ELF-1 (cell line): ENCODE measurements around the gene SYNDIG1.
"Not testable (repeated sequence)": the region's sequence is repeated elsewhere in the genome, so short reads cannot be mapped to it uniquely, and the experiment has no call there.

Source experiments
- DNase-seq: peaks from one replicate; pipeline ENCODE4 v3.0.0-alpha.2; 2016; ENCODE audit warnings: low read depth, low spot score

The SYNDIG1 gene

DNA sequence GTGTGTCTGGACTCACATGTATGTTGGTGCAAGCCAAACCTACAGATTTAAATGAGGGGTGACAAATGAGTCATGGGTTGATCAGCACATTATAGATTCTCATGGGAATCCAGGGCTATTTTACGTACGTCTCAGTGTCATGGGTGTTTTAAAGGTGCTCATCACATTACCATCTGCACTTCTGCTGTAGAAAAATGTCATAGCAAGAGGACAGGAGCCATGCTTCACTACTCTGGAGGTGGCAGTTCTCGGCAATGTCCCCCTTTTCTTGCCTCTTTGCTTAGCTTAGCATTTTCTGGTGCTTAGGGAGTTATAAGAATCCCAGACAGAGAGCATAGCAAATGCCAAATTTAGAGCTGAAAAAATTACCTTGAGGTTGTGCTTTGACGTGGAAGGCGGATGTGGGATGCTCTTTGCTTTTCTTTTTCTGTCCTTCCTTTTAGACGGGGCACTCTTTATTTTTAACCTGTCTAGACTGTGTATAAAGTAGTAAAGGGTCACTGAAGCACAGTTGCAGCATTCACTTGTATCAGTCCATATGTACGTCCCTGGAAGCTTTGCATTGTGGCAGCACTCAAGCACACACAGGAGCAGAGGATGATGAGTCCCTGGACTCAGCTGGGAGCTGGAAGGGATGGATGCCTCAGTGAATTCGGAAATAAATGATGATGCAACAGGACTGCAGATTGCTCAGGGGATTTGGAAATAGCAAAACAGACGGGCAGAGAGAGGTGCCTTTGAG, 139.7 kb downstream of the SYNDIG1 start:
- DNase-seq, result no peak

- DNase-seq, result no peak
These were observed 140.3 kb downstream of the SYNDIG1 start for GRCh38 chr20:24609757-24610156.

DNA sequence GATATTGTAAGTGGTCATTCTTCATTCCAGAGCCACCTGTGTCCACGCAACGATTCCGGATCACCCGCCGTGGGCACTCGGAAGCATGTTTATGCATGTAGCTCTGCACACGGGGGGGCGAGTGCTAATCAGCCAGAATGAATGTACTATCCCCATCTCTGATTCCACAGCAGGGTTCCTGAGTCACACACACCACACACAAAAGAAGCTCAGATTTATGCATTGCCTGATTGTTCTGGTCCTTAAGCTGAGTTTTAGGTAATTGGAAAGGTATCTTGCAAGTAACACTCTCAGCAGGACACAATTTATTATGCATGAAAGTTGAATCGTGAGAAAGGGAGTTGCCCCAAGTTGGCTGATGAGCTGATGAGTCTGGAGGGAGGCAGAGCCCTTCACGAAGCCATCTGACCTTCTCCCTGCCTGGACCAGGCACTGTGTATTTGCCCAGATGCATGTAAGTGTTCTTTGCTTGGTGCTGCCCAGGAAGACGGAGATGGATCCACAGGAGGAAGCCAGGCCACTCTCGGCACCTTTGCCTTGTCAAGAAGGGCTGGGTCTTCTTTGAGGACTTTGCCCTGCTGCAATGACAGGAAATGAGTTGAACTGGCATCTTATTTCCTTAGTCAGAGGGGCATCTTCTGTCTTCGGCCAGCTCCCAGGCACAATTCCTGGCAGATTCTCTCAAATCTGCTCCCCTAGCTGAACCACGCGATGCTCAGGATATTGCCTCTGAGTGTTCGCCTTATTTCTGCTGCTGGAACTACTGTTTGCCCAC, 141.1 kb downstream of the SYNDIG1 start:
- no peak for DNase-seq

DNA sequence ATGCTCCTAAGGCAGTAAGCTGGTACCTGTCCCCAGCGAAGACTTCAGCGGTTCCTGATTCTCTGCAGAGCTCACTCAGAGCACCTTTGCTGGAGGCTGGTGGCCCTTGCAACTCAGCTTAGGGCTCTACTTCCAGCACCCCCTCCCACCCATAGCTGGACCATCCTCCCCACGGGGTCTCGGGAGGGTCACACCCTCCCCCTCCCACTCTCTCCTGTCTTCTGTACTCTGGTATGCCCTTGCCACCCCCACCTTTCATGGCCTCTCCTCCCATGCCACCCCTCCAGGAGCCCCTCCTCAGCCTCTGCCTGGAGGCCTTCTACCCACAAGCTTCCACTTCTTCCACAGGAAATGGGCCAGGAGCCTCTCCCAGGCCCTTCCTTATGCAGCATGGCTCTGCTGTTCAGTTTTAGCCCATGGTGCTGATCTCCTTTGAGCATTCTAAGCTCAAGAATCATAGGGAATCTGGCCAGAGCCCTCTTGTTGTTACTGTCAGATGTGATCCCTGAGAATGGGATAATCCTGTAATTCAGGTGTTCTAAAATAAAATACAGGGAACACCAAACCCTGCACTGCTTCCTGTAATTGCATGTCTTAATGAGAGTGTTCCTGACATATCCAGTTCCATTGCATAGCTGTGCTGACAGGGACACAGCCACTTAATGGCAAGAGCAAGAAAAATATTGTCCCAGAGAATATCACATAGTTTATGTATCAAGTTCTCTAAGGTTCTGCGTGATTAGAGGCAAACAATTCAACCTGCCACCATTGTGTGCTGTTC, 142.1 kb downstream of the SYNDIG1 start:
- DNase-seq, result no peak

GRCh38 chr20:24612799-24613775, 143.7 kb downstream of the SYNDIG1 start:
- DNase-seq, result no peak

- DNase-seq, result no peak
These were observed 144.9 kb downstream of the SYNDIG1 start for GRCh38 chr20:24614341-24614740.

DNA sequence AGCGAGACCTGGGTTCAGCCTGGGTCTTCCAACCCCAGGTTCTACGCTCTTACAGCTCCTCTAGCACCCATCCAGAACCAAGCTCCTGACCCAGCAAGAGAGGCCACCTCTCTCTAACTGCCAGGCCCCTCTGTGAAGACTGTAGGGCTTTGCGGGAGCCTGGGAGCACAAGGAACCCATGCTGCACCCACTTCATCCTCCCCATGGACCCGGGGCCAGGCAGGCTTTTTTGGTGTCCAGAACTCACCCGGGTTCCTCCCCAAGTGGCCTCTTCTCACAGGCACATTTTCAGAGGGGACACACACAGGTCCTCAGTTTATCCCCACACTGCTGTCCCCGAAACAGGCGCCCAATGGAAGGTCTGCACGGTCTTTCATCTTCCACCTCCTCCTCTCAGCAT, 145.9 kb downstream of the SYNDIG1 start:
- no peak for DNase-seq

DNA sequence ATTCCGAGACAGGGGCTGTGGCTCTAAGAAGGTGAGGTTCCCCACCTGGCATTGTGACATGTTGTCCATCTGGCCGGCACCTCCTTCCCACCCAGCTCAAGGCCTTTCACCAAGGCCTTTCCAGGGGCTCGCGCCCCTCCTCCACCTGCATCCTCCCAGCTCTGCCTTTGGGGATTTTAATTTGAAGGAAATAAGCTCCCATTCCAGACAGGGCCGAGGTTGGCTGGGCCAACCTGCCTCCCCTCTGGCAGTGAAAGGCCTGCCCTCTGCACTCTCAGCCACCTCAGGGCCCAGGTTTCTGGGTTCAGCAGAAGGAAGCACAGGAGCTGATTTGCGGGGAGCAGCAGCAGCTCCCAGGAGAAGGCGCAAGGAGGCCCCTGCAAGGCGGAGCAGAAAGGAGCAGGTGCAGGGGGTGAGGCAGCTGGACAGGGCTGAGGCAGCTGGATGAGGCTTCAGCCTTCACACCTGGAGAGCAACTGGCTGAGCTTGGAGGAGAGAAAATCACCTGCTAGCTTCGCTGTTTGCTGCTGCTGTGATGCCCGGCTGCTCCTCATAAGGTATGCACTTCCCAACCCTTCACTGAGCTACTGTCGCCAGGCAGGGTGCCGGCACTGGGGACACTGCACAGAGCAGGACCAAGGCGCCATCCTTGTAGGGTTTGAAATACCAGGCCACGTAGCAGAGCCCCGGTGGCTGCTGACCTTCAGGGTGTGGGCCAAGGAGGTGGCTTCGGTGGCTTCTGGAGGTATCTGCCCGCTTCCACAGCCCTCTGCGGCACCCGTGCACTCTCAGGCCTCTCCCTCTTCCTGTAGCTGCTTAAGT, 147.0 kb downstream of the SYNDIG1 start:
- no peak for DNase-seq

- no peak for DNase-seq
These were observed 147.6 kb downstream of the SYNDIG1 start for GRCh38 chr20:24617080-24617432.

DNA sequence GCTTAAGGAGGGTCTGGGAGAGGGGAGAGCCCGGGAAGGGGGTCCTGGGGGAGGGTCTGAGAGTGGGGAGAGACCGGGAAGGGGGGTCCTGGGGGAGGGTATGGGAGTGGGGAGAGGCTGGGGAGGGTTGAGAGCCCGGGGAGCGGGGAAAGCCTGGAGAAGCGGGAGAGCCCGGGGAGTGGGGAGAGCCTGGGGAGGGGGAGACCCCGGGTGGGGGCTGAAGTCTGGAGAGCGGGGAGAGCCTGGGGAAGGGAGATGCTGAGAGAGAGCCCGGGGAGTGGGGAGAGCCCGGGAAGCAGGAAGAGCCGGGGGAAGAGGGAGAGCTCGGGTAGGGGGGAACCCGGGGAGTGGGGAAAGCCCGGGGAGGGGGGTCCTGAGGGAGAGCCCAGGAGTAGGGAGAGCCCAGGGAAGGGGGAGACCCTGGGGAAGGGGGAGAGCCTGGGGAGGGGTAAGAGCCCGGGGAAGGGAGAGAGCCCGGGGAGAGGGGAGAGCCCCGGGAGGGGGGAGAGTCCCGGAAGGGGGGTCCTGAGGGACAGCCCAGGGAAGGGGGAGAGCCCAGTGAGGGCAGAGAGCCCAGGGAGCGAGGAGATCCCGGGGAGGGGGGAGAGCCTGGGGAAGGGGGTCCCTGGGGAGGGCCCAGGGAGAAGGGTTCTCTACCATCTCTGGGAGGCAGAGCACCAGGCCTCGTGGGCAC, 148.5 kb downstream of the SYNDIG1 start:
- DNase-seq, result no peak

DNA sequence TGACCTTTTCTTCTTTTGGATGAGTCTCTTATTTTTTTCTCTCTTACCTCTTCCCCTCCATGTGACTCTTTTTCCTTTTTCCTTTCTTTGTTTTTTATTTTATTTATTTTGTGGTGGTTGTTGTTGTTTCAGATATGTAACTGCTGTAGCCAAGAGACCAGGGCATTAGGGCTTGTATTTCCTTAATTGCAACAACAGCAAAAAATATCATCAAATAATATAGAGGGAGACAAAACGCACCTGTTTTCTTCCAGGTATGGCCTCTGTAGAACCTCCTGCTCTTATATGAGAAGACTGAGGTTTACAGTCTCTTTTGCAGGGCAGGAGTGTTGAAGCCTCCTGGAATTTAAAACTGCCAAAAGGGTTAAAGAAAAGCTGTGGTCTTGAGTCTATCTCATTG, 149.3 kb downstream of the SYNDIG1 start:
- no peak for DNase-seq

DNA sequence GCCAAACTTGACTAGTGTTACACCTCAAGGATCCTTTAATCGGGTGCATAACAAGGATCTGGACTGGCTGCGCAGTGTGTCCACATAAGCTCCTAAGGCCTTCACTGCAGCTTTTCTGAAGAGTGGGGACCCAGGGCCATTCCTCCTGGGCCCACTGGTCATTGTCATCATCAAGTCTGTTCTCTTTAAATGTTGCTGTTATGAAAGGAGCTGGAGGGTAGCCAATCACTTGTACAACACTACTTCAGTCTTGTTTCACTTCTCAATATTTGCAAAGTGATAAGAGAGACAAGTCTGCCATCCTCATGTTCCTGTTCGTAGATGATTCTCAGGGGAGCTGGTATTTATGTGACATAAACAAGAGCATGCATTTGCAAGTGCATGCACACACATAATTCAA, 149.8 kb downstream of the SYNDIG1 start:
- DNase-seq, result no peak

DNA sequence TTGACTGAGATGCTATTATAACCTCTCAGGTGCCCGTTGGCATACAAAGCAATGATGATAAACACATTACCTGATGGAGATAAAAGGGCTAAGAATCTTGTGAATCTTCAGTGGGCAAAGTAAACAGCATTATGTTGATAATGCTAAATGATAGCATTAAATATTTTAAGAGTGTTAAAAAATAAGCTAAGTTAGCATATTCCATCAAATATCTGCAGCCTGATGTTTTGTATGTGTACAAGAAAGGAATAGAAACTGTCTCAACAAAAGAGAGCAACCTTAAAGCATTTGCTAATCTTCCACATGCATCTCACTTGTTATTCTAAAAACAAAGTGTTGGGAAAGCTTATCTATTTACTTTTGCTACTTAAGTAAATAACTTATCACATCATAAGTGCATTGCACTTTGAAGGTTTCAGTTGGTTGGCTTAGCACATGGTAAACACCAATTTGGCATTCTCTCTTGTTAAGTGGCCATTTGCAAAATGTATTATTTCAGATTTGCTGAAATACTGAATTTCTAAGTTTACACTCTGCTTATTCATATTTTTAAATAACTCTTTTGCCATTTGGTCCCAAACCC, 151.6 kb downstream of the SYNDIG1 start:
- DNase-seq, result no peak

- DNase-seq, result no peak
These were observed 153.4 kb downstream of the SYNDIG1 start for GRCh38 chr20:24622856-24623255.

- DNase-seq, result not testable (repeated sequence)
These were observed 156.7 kb downstream of the SYNDIG1 start for GRCh38 chr20:24626141-24626540.

- no peak for DNase-seq
These were observed 157.9 kb downstream of the SYNDIG1 start for GRCh38 chr20:24627291-24627690.

DNA sequence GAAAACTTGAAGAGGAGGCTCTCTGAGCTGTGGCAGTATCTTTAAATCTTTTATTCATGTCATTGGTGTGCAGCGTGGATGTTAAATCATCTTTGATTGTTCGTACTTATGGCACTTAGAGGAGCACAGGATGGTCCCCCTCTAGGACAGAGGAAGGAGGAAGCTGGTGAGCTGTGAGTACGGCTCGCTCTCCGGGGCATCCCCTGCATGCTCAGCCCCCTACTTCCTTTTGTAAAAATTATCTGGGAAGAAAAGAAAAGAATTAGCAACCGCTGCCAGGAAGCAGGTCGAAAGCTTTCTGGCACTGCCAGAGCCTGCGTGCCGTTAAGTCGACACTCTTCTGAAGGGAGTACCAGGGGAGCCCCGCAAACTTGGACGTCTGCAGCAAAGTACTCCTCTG, 158.5 kb downstream of the SYNDIG1 start:
- DNase-seq, result no peak

- DNase-seq, result no peak
These were observed 159.6 kb downstream of the SYNDIG1 start for GRCh38 chr20:24628985-24629384.

DNA sequence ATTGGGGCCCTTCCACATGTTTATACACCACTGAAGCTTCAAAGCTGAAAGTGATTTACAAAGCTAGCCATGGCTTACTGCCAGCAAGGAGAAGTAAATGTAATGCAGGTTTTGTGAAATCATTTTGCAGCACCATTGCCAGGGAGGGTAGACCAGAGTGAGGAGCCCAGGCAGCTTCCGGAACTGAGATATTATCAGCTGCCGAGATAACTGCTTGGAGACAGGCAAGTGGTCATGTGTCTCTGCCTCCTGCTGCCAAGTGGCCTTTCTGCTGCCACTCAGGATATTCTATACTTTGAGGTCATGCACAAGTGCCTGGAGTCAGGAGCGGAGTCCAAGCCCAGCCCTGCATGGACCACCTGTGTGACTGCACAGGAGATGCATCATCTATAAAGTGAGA, 160.2 kb downstream of the SYNDIG1 start:
- no peak for DNase-seq
